WTC11 (cell line): ENCODE data around the gene AMN. TPM values are rescaled to one million over a fixed set of nuclear protein-coding genes. Genes with fewer than 3 reads are reported as not detected.

ENCODE experiments used
- ATAC-seq: fragments of 200-7000 bp; cut with Tn5 transposase; 2 replicates; pipeline ENCODE4 v1.10.0; 2021; ENCODE audit warnings: mild to moderate bottlenecking, moderate library complexity
- CTCF ChIA-PET: fragments of 300-600 bp; sonication (Branson Sonifier 250); formaldehyde crosslinking; loops from one replicate; lab custom pipeline; 2021; ENCODE audit warnings: antibody characterized with exemption; lab: Charles Lee
- POLR2A ChIA-PET: fragments of 350-600 bp; sonication (Branson Sonifier 250); formaldehyde crosslinking; loops from one replicate; lab custom pipeline; 2021; ENCODE audit warnings: antibody characterized with exemption; lab: Charles Lee
- DNase-seq: peaks from one replicate; pipeline ENCODE4 v3.0.0; 2021; ENCODE audit warnings: low spot score
- H3K27ac Mint-ChIP-seq: 2 replicates; pipeline ENCODE4 v1.8.0; 2021; ENCODE audit warnings: mixed read lengths
- H3K27me3 Mint-ChIP-seq: 2 replicates; pipeline ENCODE4 v1.8.0; 2021; ENCODE audit warnings: low read depth, mild to moderate bottlenecking, moderate library complexity, mixed read lengths
- H3K36me3 Mint-ChIP-seq: 2 replicates; pipeline ENCODE4 v1.8.0; 2021; ENCODE audit warnings: mixed read lengths
- H3K4me1 Mint-ChIP-seq: 2 replicates; pipeline ENCODE4 v1.8.0; 2022; ENCODE audit warnings: mixed read lengths
- H3K4me3 Mint-ChIP-seq: 2 replicates; pipeline ENCODE4 v1.8.0; 2021; ENCODE audit warnings: mild to moderate bottlenecking, moderate library complexity, mixed read lengths
- H3K9me3 Mint-ChIP-seq: 2 replicates; pipeline ENCODE4 v1.8.0; 2021; ENCODE audit warnings: mixed read lengths
- AFF4 ChIP-seq: sonication (generic); formaldehyde crosslinking; IDR thresholded peaks from 2 replicates; pipeline ENCODE4 v1.8.1; 2023; ENCODE audit warnings: mild to moderate bottlenecking, missing genetic modification reagents, borderline replicate concordance
- CREM ChIP-seq: sonication (generic); formaldehyde crosslinking; IDR thresholded peaks from 2 replicates; pipeline ENCODE4 v1.8.1; 2022; ENCODE audit warnings: mild to moderate bottlenecking, missing genetic modification reagents, moderate library complexity
- ELF4 ChIP-seq: sonication (generic); formaldehyde crosslinking; IDR thresholded peaks from 2 replicates; pipeline ENCODE4 v1.8.1; 2022; ENCODE audit warnings: low read depth, mild to moderate bottlenecking, moderate library complexity, missing genetic modification reagents
- ESRRA ChIP-seq: sonication (generic); formaldehyde crosslinking; IDR thresholded peaks from 2 replicates; pipeline ENCODE4 v1.8.1; 2022; ENCODE audit warnings: mild to moderate bottlenecking, missing genetic modification reagents, borderline replicate concordance
- FOXK1 ChIP-seq: sonication (generic); formaldehyde crosslinking; IDR thresholded peaks from 2 replicates; pipeline ENCODE4 v1.8.0; 2022; ENCODE audit warnings: mild to moderate bottlenecking, moderate library complexity, missing genetic modification reagents
- MXD4 ChIP-seq: fragments of 250-450 bp; sonication (Bioruptor Pico); IDR thresholded peaks from 2 replicates; pipeline ENCODE4 v1.8.0; 2021; ENCODE audit warnings: mild to moderate bottlenecking, moderate library complexity, borderline replicate concordance
- PRRX2 ChIP-seq: fragments of 250-450 bp; sonication (Bioruptor Pico); IDR thresholded peaks from 2 replicates; pipeline ENCODE4 v1.8.0; 2021; ENCODE audit warnings: mild to moderate bottlenecking
- RELA ChIP-seq: sonication (generic); formaldehyde crosslinking; IDR thresholded peaks from 2 replicates; pipeline ENCODE4 v1.8.1; 2022; ENCODE audit warnings: missing genetic modification reagents, mild to moderate bottlenecking, borderline replicate concordance
- SP1 ChIP-seq: sonication (generic); formaldehyde crosslinking; conservative IDR thresholded peaks from 2 replicates; pipeline ENCODE4 v1.8.1; 2022; ENCODE audit warnings: missing genetic modification reagents
- TEAD4 ChIP-seq: sonication (generic); formaldehyde crosslinking; IDR thresholded peaks from 2 replicates; pipeline ENCODE4 v1.8.0; 2022; ENCODE audit warnings: mild to moderate bottlenecking, missing genetic modification reagents
- TP53 ChIP-seq: sonication (generic); formaldehyde crosslinking; IDR thresholded peaks from 2 replicates; pipeline ENCODE4 v1.8.1; 2023; ENCODE audit warnings: mild to moderate bottlenecking, missing genetic modification reagents
- ZNF121 ChIP-seq: sonication (generic); formaldehyde crosslinking; IDR thresholded peaks from 2 replicates; pipeline ENCODE4 v1.8.0; 2023; ENCODE audit warnings: missing genetic modification reagents
- ZNF219 ChIP-seq: sonication (generic); formaldehyde crosslinking; IDR thresholded peaks from 2 replicates; pipeline ENCODE4 v1.8.0; 2023; ENCODE audit warnings: missing genetic modification reagents, mild to moderate bottlenecking, borderline replicate concordance
- ZNF232 ChIP-seq: sonication (generic); formaldehyde crosslinking; IDR thresholded peaks from 2 replicates; pipeline ENCODE4 v1.8.0; 2022; ENCODE audit warnings: mild to moderate bottlenecking, missing genetic modification reagents
- total RNA-seq: library from RNA; stranded (reverse); gene quantifications from 3 replicates; pipeline ENCODE4 v1.2.3, GENCODE V29; 2021
- TF ChIP-seq, protein P1 (sequence below): sonication (generic); formaldehyde crosslinking; IDR thresholded peaks from 2 replicates; pipeline ENCODE4 v1.8.0; 2023; ENCODE audit warnings: missing genetic modification reagents, mild to moderate bottlenecking, borderline replicate concordance
- TF ChIP-seq, protein P2 (sequence below): sonication (generic); formaldehyde crosslinking; IDR thresholded peaks from 2 replicates; pipeline ENCODE4 v1.8.1; 2023; ENCODE audit warnings: mild to moderate bottlenecking, missing genetic modification reagents
- TF ChIP-seq, protein P3 (sequence below): fragments of 250-450 bp; sonication (Bioruptor Pico); IDR thresholded peaks from 2 replicates; pipeline ENCODE4 v1.9.0; 2021; ENCODE audit warnings: mild to moderate bottlenecking

The AMN gene
- total RNA-seq, 1 experiment from 2014 or later, result 2.8 TPM

DNA sequence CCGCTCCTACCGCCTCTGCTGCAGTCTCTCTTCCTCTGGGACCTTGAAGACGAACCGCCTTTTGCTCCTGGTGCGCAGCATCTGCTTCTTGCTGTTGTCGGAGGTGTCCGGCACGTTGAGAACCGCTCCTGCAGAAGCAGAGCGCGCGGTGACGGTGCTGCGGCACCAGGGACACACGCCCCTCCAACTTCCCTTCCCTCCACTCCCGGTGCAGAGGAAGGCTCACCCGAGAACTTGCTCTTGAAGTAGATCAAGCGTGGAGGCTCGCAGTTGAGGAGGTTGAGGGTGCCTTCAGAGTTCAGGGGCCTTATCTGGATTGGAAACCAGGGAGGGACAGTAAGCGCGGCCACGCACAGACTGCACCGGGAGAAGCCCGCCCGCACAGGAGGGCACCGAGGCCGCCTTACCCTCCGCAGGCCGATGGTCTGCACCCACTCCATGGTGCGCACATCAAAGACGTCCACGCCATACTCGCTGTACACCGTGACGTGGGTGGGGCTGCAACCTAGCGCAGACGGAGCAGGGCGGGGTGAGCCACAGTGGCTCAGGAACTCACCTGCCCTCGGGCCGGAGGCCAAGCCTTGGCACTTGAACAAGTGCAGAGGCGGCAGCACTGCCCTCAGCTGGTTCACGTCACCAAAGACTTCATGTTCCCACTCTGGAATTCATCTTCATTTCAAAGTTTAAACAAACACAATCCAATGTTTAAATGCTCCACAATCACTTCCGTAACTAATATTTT, 17.5 kb downstream of the AMN start (continued):
- TF ChIP-seq, protein P1, sequence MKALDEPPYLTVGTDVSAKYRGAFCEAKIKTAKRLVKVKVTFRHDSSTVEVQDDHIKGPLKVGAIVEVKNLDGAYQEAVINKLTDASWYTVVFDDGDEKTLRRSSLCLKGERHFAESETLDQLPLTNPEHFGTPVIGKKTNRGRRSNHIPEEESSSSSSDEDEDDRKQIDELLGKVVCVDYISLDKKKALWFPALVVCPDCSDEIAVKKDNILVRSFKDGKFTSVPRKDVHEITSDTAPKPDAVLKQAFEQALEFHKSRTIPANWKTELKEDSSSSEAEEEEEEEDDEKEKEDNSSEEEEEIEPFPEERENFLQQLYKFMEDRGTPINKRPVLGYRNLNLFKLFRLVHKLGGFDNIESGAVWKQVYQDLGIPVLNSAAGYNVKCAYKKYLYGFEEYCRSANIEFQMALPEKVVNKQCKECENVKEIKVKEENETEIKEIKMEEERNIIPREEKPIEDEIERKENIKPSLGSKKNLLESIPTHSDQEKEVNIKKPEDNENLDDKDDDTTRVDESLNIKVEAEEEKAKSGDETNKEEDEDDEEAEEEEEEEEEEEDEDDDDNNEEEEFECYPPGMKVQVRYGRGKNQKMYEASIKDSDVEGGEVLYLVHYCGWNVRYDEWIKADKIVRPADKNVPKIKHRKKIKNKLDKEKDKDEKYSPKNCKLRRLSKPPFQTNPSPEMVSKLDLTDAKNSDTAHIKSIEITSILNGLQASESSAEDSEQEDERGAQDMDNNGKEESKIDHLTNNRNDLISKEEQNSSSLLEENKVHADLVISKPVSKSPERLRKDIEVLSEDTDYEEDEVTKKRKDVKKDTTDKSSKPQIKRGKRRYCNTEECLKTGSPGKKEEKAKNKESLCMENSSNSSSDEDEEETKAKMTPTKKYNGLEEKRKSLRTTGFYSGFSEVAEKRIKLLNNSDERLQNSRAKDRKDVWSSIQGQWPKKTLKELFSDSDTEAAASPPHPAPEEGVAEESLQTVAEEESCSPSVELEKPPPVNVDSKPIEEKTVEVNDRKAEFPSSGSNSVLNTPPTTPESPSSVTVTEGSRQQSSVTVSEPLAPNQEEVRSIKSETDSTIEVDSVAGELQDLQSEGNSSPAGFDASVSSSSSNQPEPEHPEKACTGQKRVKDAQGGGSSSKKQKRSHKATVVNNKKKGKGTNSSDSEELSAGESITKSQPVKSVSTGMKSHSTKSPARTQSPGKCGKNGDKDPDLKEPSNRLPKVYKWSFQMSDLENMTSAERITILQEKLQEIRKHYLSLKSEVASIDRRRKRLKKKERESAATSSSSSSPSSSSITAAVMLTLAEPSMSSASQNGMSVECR, result no peak
- no peak for TF ChIP-seq ESRRA (CRISPR knock-in tag)

- H3K27me3 Mint-ChIP-seq, result no peaks in the 10 kb centered on the region
- TF ChIP-seq CREM (CRISPR knock-in tag) (no peak), TEAD4 (no peak), TP53 (CRISPR knock-in tag) (no peak), ELF4 (CRISPR knock-in tag) (no peak), ZNF219 (no peak), ZNF121 (CRISPR knock-in tag) (no peak), RELA (CRISPR knock-in tag) (no peak), PRRX2 (no peak), SP1 (no peak), MXD4 (no peak)
- TF ChIP-seq, protein P2, sequence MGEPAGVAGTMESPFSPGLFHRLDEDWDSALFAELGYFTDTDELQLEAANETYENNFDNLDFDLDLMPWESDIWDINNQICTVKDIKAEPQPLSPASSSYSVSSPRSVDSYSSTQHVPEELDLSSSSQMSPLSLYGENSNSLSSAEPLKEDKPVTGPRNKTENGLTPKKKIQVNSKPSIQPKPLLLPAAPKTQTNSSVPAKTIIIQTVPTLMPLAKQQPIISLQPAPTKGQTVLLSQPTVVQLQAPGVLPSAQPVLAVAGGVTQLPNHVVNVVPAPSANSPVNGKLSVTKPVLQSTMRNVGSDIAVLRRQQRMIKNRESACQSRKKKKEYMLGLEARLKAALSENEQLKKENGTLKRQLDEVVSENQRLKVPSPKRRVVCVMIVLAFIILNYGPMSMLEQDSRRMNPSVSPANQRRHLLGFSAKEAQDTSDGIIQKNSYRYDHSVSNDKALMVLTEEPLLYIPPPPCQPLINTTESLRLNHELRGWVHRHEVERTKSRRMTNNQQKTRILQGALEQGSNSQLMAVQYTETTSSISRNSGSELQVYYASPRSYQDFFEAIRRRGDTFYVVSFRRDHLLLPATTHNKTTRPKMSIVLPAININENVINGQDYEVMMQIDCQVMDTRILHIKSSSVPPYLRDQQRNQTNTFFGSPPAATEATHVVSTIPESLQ, result no peak
- TF ChIP-seq, protein P3, sequence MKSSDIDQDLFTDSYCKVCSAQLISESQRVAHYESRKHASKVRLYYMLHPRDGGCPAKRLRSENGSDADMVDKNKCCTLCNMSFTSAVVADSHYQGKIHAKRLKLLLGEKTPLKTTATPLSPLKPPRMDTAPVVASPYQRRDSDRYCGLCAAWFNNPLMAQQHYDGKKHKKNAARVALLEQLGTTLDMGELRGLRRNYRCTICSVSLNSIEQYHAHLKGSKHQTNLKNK, result no peak
- H3K36me3 Mint-ChIP-seq, result peaks cover 45% of the 10 kb centered on the region
Measured at GRCh38 chr14:102940729-102941362, 18.4 kb downstream of the AMN start.

GRCh38 chr14:102941419-102942011, 19.1 kb downstream of the AMN start:
- Mint-ChIP-seq H3K9me3 (no peaks in the 10 kb centered on the region), H3K4me3 (no peak overlapping the region), H3K36me3 (peaks cover 50% of the 10 kb centered on the region), H3K27me3 (no peaks in the 10 kb centered on the region), H3K27ac (no peak overlapping the region), H3K4me1 (no peaks in the 10 kb centered on the region)
- DNase-seq (no peak), ATAC-seq (no peak)
- POLR2A ChIA-PET, result no interaction called here
- CTCF ChIA-PET, result no interaction called here
- no peak for TF ChIP-seq AFF4 (CRISPR knock-in tag)
- TF ChIP-seq ZNF232 (CRISPR knock-in tag), result no peak
- TF ChIP-seq ESRRA (CRISPR knock-in tag), result no peak
- TF ChIP-seq CREM (CRISPR knock-in tag), result no peak
- no peak for TF ChIP-seq FOXK1 (CRISPR knock-in tag)

More at GRCh38 chr14:102940729-102941362, 18.4 kb downstream of the AMN start:
- Mint-ChIP-seq H3K4me1 (no peaks in the 10 kb centered on the region), H3K4me3 (no peak overlapping the region), H3K9me3 (no peaks in the 10 kb centered on the region), H3K27ac (no peak overlapping the region)
- CTCF ChIA-PET, result no interaction called here
- POLR2A ChIA-PET, result no interaction called here
- DNase-seq (no peak), ATAC-seq (no peak)
